HCT116 (cell line): ENCODE results near the gene BRWD1. TPM values are rescaled to one million over a fixed set of nuclear protein-coding genes. Genes with fewer than 3 reads are reported as not detected.

ENCODE experiments used
- ATAC-seq: fragments of 200-7000 bp; cut with Tn5 transposase; 2 replicates; pipeline ENCODE4 v1.9.1; 2020; ENCODE audit warnings: mild to moderate bottlenecking, moderate library complexity
- BruUV-seq: library from RNA; stranded (reverse); fragments of 400-500 nt; replicated peaks from 2 replicates; lab custom pipeline; 2021; lab: Mats Ljungman, UMichigan
- CTCF ChIA-PET: fragments of 300-600 bp; sonication (Branson Sonifier 250); formaldehyde crosslinking; loops from one replicate; lab custom pipeline; 2021; ENCODE audit warnings: antibody characterized with exemption; lab: Charles Lee
- POLR2A ChIA-PET: fragments of 300-600, 350-600 bp; sonication (Branson Sonifier 250); formaldehyde crosslinking; loops from one replicate; lab custom pipeline; 2021; ENCODE audit warnings: antibody characterized with exemption; lab: Charles Lee
- RAD21 ChIA-PET, 2 experiments: fragments of 300-600 bp; sonication (Branson Sonifier 250); formaldehyde crosslinking; loops; one replicate each; lab custom pipeline; 2023; ENCODE audit warnings: low total read pairs in 2 of 2; ENCODE audit not compliant: uncharacterized antibody in 2 of 2, unreplicated experiment in 2 of 2, low non-redundant PET in 1 of 2; lab: Charles Lee
- DNase-seq: peaks from one replicate; pipeline ENCODE4 v3.0.0-alpha.2; 2010; ENCODE audit warnings: low read depth, low spot score
- H2AFZ ChIP-seq: fragments of 200-600 bp; shearing (Covaris generic), sonication (generic); 2 replicates; pipeline ENCODE4 v1.6.1; 2017; ENCODE audit warnings: low read depth, mixed run types, mixed read lengths, antibody characterized with exemption, low read length; ENCODE audit not compliant: poor library complexity, severe bottlenecking
- H3K27ac ChIP-seq: 2 replicates; pipeline ENCODE4 v1.5.1; 2012; ENCODE audit warnings: low read depth, low read length
- H3K27me3 ChIP-seq: fragments of 200-600 bp; sonication (generic); 2 replicates; pipeline ENCODE4 v1.6.1; 2016; ENCODE audit warnings: mixed run types, low read length, mixed read lengths; ENCODE audit not compliant: insufficient read depth
- H3K36me3 ChIP-seq, 2 experiments: fragments of 200-500 bp in 1 of 2; fragments of 200-600 bp in 1 of 2; sonication (Bioruptor generic) in 1 of 2; sonication (generic) in 1 of 2; 2 replicates each; pipeline versions ENCODE4 v1.5.1 to v1.6.1; 2014 to 2016; ENCODE audit warnings: low read length in 2 of 2, inconsistent platforms in 1 of 2, mixed read lengths in 1 of 2, mixed run types in 1 of 2; ENCODE audit not compliant: insufficient read depth in 2 of 2, control insufficient read depth in 1 of 2
- H3K4me1 ChIP-seq, 2 experiments: fragments of 200-600 bp in 1 of 2; sonication (generic) in 1 of 2; 2 replicates each; pipeline versions ENCODE4 v1.5.1 to v1.6.1; 2012 to 2017; ENCODE audit warnings: low read length in 2 of 2, inconsistent platforms in 1 of 2, mild to moderate bottlenecking in 1 of 2, mixed read lengths in 1 of 2, mixed run types in 1 of 2, moderate library complexity in 1 of 2; ENCODE audit not compliant: insufficient read depth in 2 of 2, control insufficient read depth in 1 of 2
- H3K4me2 ChIP-seq: fragments of 200-600 bp; sonication (generic); 2 replicates; pipeline ENCODE4 v1.6.1; 2017; ENCODE audit warnings: mixed run types, low read length, mixed read lengths
- H3K4me3 ChIP-seq, 2 experiments: fragments of 200-600 bp in 1 of 2; sonication (generic) in 1 of 2; replicated peaks in 1 of 2; 2 replicates each; pipeline ENCODE4 v1.5.1; 2011 to 2016; ENCODE audit warnings: low read length in 2 of 2, control low read depth in 1 of 2, low read depth in 1 of 2, mild to moderate bottlenecking in 1 of 2, mixed read lengths in 1 of 2, mixed run types in 1 of 2
- H3K79me2 ChIP-seq: fragments of 200-600 bp; sonication (generic); 2 replicates; pipeline ENCODE4 v1.6.1; 2017; ENCODE audit warnings: mild to moderate bottlenecking, mixed run types, low read length, moderate library complexity, mixed read lengths; ENCODE audit not compliant: insufficient read depth
- H3K9ac ChIP-seq: fragments of 200-600 bp; sonication (generic); 2 replicates; pipeline ENCODE4 v1.6.1; 2016; ENCODE audit warnings: low read length, mixed read lengths
- H3K9me2 ChIP-seq: fragments of 200-600 bp; sonication (generic), shearing (Covaris generic); 2 replicates; pipeline ENCODE4 v1.6.1; 2017; ENCODE audit warnings: mixed run types, mild to moderate bottlenecking, moderate library complexity; ENCODE audit not compliant: insufficient read depth
- H3K9me3 ChIP-seq, 2 experiments: fragments of 200-500 bp in 1 of 2; fragments of 200-600 bp in 1 of 2; sonication (Bioruptor generic) in 1 of 2; sonication (generic) in 1 of 2; 2 replicates each; pipeline ENCODE4 v1.6.1; 2014 to 2017; ENCODE audit warnings: low read length in 2 of 2, mixed read lengths in 2 of 2, inconsistent platforms in 1 of 2, low read depth in 1 of 2, mild to moderate bottlenecking in 1 of 2, mixed run types in 1 of 2, moderate library complexity in 1 of 2; ENCODE audit not compliant: control insufficient read depth in 1 of 2, insufficient read depth in 1 of 2
- H4K20me1 ChIP-seq: fragments of 200-600 bp; sonication (generic), shearing (Covaris generic); 2 replicates; pipeline ENCODE4 v1.6.1; 2017; ENCODE audit warnings: mixed run types, mild to moderate bottlenecking, moderate library complexity; ENCODE audit not compliant: insufficient read depth
- CBX3 ChIP-seq: IDR thresholded peaks from 2 replicates; pipeline ENCODE4 v1.6.1; 2012; ENCODE audit warnings: low read depth
- EGR1 ChIP-seq: IDR thresholded peaks from 2 replicates; pipeline ENCODE4 v1.6.1; 2012; ENCODE audit warnings: low read depth
- ELF1 ChIP-seq: IDR thresholded peaks from 2 replicates; pipeline ENCODE4 v1.6.1; 2012; ENCODE audit warnings: low read depth, borderline replicate concordance
- POLR2A ChIP-seq: IDR thresholded peaks from 2 replicates; pipeline ENCODE4 v1.7.0; 2011; ENCODE audit warnings: borderline replicate concordance; ENCODE audit not compliant: insufficient read depth, insufficient read length; ENCODE audit errors: extremely low read depth
- POLR2AphosphoS5 ChIP-seq: IDR thresholded peaks from 2 replicates; pipeline ENCODE4 v1.6.1; 2011; ENCODE audit warnings: mild to moderate bottlenecking, low read depth, low read length, moderate library complexity
- SIN3A ChIP-seq: IDR thresholded peaks from 2 replicates; pipeline ENCODE4 v1.6.1; 2012; ENCODE audit warnings: low read depth
- SRF ChIP-seq: IDR thresholded peaks from 2 replicates; pipeline ENCODE4 v1.6.1; 2012; ENCODE audit warnings: low read depth
- TCF7L2 ChIP-seq: IDR thresholded peaks from 2 replicates; pipeline ENCODE4 v1.7.0; 2011; ENCODE audit warnings: borderline replicate concordance, inconsistent platforms; ENCODE audit not compliant: insufficient read depth, insufficient read length; ENCODE audit errors: extremely low read depth
- YY1 ChIP-seq: IDR thresholded peaks from 2 replicates; pipeline ENCODE4 v1.6.1; 2011; ENCODE audit warnings: low read length, low read depth, moderate library complexity, mild to moderate bottlenecking; ENCODE audit not compliant: insufficient replicate concordance; ENCODE audit errors: extremely low read depth
- ZNF274 ChIP-seq: fragments of 200-500 bp; sonication (Bioruptor generic); IDR thresholded peaks from 2 replicates; pipeline ENCODE4 v1.6.1; 2014; ENCODE audit warnings: mild to moderate bottlenecking, low read depth, low read length, inconsistent platforms
- intact Hi-C: fragments of 100-400 bp; cut with micrococcal nuclease; formaldehyde crosslinking; loops from 2 replicates; pipeline ENCODE4 v1.10.0; 2022
- total RNA-seq: library from RNA; stranded (reverse); gene quantifications from one replicate; pipeline ENCODE4 v1.2.1, GENCODE V29; 2021; ENCODE audit not compliant: unreplicated experiment
- TF ChIP-seq, protein P1 (sequence below): IDR thresholded peaks from 2 replicates; pipeline ENCODE4 v1.6.1; 2012; ENCODE audit warnings: low read depth
- TF ChIP-seq, protein P2 (sequence below): IDR thresholded peaks from 2 replicates; pipeline ENCODE4 v1.6.1; 2011; ENCODE audit warnings: mild to moderate bottlenecking, low read length, moderate library complexity; ENCODE audit not compliant: insufficient replicate concordance; ENCODE audit errors: extremely low read depth
- TF ChIP-seq, protein P3 (sequence below): IDR thresholded peaks from 2 replicates; pipeline ENCODE4 v1.6.1; 2012
- TF ChIP-seq, protein P4 (sequence below), 3 experiments: fragments of 200-600 bp in 1 of 3; sonication (generic) in 1 of 3; IDR thresholded peaks in 2 of 3; conservative IDR thresholded peaks in 1 of 3; 2 replicates each; pipeline ENCODE4 v1.5.1; 2012 to 2017; ENCODE audit warnings: low read depth in 2 of 3, low read length in 2 of 3, antibody characterized with exemption in 1 of 3, borderline replicate concordance in 1 of 3, control low read depth in 1 of 3, mild to moderate bottlenecking in 1 of 3, mixed read lengths in 1 of 3, mixed run types in 1 of 3, moderate library complexity in 1 of 3; ENCODE audit not compliant: insufficient read depth in 1 of 3

BRWD1 gene
- total RNA-seq, 1 experiment from 2014 or later = 33.1 TPM

DNA sequence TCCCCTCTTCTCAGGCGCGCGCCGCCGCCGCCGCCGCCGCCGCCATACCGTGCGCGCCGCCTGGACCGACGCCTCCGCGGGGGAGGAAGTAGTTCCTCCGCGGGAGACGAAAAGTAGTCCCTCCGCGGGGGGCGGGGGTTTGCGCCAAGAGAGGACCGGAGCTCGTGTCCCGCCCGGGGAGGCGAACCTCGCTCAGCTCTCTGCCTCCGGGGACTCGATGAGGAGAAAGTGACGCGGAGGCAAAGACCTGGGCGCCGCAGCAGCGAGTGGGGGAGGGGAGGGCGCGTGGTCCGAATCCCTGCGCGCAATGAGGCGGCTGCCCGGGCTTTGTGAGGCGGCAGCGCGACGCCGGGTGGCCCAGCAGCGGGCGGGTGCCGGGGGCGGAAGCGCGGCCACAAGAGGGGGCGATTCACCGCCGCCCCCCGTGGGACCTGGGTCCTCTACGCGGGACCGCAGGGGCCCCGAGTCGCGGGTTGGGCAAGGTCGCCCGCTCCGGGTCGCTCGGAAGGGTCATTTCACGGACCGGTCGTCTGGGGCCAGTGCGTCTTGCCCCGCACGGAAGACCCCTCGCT is at the start of gene BRWD1 (continued):
- TF ChIP-seq, protein P1, sequence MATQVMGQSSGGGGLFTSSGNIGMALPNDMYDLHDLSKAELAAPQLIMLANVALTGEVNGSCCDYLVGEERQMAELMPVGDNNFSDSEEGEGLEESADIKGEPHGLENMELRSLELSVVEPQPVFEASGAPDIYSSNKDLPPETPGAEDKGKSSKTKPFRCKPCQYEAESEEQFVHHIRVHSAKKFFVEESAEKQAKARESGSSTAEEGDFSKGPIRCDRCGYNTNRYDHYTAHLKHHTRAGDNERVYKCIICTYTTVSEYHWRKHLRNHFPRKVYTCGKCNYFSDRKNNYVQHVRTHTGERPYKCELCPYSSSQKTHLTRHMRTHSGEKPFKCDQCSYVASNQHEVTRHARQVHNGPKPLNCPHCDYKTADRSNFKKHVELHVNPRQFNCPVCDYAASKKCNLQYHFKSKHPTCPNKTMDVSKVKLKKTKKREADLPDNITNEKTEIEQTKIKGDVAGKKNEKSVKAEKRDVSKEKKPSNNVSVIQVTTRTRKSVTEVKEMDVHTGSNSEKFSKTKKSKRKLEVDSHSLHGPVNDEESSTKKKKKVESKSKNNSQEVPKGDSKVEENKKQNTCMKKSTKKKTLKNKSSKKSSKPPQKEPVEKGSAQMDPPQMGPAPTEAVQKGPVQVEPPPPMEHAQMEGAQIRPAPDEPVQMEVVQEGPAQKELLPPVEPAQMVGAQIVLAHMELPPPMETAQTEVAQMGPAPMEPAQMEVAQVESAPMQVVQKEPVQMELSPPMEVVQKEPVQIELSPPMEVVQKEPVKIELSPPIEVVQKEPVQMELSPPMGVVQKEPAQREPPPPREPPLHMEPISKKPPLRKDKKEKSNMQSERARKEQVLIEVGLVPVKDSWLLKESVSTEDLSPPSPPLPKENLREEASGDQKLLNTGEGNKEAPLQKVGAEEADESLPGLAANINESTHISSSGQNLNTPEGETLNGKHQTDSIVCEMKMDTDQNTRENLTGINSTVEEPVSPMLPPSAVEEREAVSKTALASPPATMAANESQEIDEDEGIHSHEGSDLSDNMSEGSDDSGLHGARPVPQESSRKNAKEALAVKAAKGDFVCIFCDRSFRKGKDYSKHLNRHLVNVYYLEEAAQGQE = no peak
- peak; percentile 56 for TF ChIP-seq POLR2AphosphoS5

DNA sequence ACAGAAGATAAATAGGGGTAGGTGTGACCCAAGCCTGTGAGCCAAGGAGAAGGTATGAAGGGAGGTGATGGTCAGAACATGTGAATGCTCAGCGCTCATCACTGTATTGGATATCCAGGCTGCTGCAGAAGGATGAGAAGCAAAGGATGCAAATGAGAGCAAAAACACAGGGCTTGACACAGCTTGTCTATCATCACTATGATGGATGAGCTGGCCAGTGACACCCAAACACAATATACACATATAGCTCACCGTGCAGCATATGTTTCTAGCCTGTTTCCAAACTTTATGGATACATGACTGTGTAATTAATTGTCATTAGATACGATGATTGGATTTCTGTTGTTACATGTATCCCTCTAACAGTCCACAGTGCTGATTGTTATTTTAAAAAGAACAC is 49.3 kb upstream of the BRWD1 start:
- Histone ChIP-seq H3K4me3 (no peak overlapping the region), H3K4me2 (no peak overlapping the region), H2AFZ (no peak overlapping the region), H3K79me2 (no peaks in the 10 kb centered on the region), H3K9ac (no peak overlapping the region), H3K4me1 (no peaks in the 10 kb centered on the region), H3K27ac (no peak overlapping the region), H3K9me3 (no peaks in the 10 kb centered on the region), H3K27me3 (no peaks in the 10 kb centered on the region), H3K36me3 (no peaks in the 10 kb centered on the region), H3K9me2 (no peaks in the 10 kb centered on the region), H4K20me1 (no peaks in the 10 kb centered on the region)
- ChIA-PET RAD21 (no interaction called here), POLR2A (no interaction called here), CTCF (no interaction called here)
- DNase-seq (no peak), ATAC-seq (no peak)
- intact Hi-C loops = no loop called here
- BruUV-seq = no TSS peak
- TF ChIP-seq, protein P2, sequence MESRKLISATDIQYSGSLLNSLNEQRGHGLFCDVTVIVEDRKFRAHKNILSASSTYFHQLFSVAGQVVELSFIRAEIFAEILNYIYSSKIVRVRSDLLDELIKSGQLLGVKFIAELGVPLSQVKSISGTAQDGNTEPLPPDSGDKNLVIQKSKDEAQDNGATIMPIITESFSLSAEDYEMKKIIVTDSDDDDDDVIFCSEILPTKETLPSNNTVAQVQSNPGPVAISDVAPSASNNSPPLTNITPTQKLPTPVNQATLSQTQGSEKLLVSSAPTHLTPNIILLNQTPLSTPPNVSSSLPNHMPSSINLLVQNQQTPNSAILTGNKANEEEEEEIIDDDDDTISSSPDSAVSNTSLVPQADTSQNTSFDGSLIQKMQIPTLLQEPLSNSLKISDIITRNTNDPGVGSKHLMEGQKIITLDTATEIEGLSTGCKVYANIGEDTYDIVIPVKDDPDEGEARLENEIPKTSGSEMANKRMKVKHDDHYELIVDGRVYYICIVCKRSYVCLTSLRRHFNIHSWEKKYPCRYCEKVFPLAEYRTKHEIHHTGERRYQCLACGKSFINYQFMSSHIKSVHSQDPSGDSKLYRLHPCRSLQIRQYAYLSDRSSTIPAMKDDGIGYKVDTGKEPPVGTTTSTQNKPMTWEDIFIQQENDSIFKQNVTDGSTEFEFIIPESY = no peak
- TF ChIP-seq POLR2A = no peak
- TF ChIP-seq SRF = no peak
- no peak for TF ChIP-seq TCF7L2
- TF ChIP-seq EGR1 = no peak
- TF ChIP-seq, protein P3, sequence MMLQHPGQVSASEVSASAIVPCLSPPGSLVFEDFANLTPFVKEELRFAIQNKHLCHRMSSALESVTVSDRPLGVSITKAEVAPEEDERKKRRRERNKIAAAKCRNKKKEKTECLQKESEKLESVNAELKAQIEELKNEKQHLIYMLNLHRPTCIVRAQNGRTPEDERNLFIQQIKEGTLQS = no peak
- no peak for TF ChIP-seq YY1
- no peak for TF ChIP-seq ZNF274
- TF ChIP-seq CBX3 = no peak
- no peak for TF ChIP-seq ELF1
- TF ChIP-seq SIN3A = no peak
- TF ChIP-seq POLR2AphosphoS5 = no peak
- TF ChIP-seq, protein P4, sequence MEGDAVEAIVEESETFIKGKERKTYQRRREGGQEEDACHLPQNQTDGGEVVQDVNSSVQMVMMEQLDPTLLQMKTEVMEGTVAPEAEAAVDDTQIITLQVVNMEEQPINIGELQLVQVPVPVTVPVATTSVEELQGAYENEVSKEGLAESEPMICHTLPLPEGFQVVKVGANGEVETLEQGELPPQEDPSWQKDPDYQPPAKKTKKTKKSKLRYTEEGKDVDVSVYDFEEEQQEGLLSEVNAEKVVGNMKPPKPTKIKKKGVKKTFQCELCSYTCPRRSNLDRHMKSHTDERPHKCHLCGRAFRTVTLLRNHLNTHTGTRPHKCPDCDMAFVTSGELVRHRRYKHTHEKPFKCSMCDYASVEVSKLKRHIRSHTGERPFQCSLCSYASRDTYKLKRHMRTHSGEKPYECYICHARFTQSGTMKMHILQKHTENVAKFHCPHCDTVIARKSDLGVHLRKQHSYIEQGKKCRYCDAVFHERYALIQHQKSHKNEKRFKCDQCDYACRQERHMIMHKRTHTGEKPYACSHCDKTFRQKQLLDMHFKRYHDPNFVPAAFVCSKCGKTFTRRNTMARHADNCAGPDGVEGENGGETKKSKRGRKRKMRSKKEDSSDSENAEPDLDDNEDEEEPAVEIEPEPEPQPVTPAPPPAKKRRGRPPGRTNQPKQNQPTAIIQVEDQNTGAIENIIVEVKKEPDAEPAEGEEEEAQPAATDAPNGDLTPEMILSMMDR (IDR thresholded peaks at IDR 0.05 in 2 of 3, conservative IDR thresholded peaks at IDR 0.05 in 1 of 3; ENCODE audit: borderline replicate concordance in 1 of 3, insufficient read depth in 1 of 3, low read depth in 2 of 3, low read length in 2 of 3) = no peak
